ENCODE results near the gene RS1. TPM values are rescaled to one million over a fixed set of nuclear protein-coding genes. Genes with fewer than 3 reads are reported as not detected.
A peak's percentile ranks its signal among the peaks of the same experiment; 100 is the strongest.

The RS1 gene
- total and polyA plus RNA-seq, 10 of the 15 experiments (the other 5 are each of a cell fraction or from before 2014, with no cell fraction given) = 0.04 to 0.26 TPM; not detected in 8

GRCh38 chrX:18654875-18655836 lies 16.8 kb downstream of the RS1 start:
- ATAC-seq (no peak), DNase-seq (ENCODE audit: low read depth, low spot score) (no peak), FAIRE-seq (no peak)
- Histone ChIP-seq H3K4me1 (ENCODE audit: control insufficient read depth, insufficient read depth, low read length) (no peaks in the 10 kb centered on the region), H3K27ac (ENCODE audit: control insufficient read depth, insufficient read depth) (no peak overlapping the region), H4K20me1 (ENCODE audit: control insufficient read depth, insufficient read depth) (no peaks in the 10 kb centered on the region), H2AFZ (ENCODE audit: control insufficient read depth, low read depth, low read length) (no peak overlapping the region), H3K36me3 (ENCODE audit: control insufficient read depth in 2 of 2, insufficient read depth in 2 of 2, low read length in 1 of 2) (no peaks in the 10 kb centered on the region), H3K27me3 (replicated peaks in 1 of 2; ENCODE audit: control insufficient read depth in 2 of 2, insufficient read depth in 2 of 2, low read length in 1 of 2) (no peaks in the 10 kb centered on the region), H3K9me3 (replicated peaks; ENCODE audit: control insufficient read depth, insufficient read depth, low read length) (no peaks in the 10 kb centered on the region), H3K9ac (ENCODE audit: control insufficient read depth, insufficient read depth, low read length) (no peak overlapping the region), H3K4me3 (no peak overlapping the region), H3K79me2 (ENCODE audit: control insufficient read depth, insufficient read depth, low read length) (no peaks in the 10 kb centered on the region), H3K4me2 (ENCODE audit: control insufficient read depth, insufficient read depth) (no peak overlapping the region)
- TF ChIP-seq, protein P1, sequence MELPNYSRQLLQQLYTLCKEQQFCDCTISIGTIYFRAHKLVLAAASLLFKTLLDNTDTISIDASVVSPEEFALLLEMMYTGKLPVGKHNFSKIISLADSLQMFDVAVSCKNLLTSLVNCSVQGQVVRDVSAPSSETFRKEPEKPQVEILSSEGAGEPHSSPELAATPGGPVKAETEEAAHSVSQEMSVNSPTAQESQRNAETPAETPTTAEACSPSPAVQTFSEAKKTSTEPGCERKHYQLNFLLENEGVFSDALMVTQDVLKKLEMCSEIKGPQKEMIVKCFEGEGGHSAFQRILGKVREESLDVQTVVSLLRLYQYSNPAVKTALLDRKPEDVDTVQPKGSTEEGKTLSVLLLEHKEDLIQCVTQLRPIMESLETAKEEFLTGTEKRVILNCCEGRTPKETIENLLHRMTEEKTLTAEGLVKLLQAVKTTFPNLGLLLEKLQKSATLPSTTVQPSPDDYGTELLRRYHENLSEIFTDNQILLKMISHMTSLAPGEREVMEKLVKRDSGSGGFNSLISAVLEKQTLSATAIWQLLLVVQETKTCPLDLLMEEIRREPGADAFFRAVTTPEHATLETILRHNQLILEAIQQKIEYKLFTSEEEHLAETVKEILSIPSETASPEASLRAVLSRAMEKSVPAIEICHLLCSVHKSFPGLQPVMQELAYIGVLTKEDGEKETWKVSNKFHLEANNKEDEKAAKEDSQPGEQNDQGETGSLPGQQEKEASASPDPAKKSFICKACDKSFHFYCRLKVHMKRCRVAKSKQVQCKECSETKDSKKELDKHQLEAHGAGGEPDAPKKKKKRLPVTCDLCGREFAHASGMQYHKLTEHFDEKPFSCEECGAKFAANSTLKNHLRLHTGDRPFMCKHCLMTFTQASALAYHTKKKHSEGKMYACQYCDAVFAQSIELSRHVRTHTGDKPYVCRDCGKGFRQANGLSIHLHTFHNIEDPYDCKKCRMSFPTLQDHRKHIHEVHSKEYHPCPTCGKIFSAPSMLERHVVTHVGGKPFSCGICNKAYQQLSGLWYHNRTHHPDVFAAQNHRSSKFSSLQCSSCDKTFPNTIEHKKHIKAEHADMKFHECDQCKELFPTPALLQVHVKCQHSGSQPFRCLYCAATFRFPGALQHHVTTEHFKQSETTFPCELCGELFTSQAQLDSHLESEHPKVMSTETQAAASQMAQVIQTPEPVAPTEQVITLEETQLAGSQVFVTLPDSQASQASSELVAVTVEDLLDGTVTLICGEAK (IDR thresholded peaks at IDR 0.05; ENCODE audit: borderline replicate concordance) = peak; percentile 59; the same call in 1 of the 2 replicates
- TF ChIP-seq, protein P2, sequence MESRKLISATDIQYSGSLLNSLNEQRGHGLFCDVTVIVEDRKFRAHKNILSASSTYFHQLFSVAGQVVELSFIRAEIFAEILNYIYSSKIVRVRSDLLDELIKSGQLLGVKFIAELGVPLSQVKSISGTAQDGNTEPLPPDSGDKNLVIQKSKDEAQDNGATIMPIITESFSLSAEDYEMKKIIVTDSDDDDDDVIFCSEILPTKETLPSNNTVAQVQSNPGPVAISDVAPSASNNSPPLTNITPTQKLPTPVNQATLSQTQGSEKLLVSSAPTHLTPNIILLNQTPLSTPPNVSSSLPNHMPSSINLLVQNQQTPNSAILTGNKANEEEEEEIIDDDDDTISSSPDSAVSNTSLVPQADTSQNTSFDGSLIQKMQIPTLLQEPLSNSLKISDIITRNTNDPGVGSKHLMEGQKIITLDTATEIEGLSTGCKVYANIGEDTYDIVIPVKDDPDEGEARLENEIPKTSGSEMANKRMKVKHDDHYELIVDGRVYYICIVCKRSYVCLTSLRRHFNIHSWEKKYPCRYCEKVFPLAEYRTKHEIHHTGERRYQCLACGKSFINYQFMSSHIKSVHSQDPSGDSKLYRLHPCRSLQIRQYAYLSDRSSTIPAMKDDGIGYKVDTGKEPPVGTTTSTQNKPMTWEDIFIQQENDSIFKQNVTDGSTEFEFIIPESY (IDR thresholded peaks at IDR 0.05) = no peak
- WGBS (ENCODE audit: insufficient coverage, insufficient replicate concordance, low lambda C conversion rate, missing lambda C conversion rate) = 13% methylated on average over 5 of the region's 5 CpGs
- ChIA-PET CTCF (no interaction called here), RAD21 (ENCODE audit: unreplicated experiment) (no interaction called here), SMC1A (ENCODE audit: uncharacterized antibody, unreplicated experiment) (no interaction called here), POLR2A (no interaction called here)
- in situ Hi-C loops (cut with MboI) (no loop called here), intact Hi-C loops (cut with micrococcal nuclease; ENCODE audit: unreplicated experiment) (no loop called here)
- BruUV-seq (replicated peaks) = no TSS peak

Measured in GM12878 (cell line).